ENCODE measurements around the gene RAP1B. TPM values are rescaled to one million over a fixed set of nuclear protein-coding genes. Genes with fewer than 3 reads are reported as not detected.

RAP1B gene
- total RNA-seq, 2 donors from 2014 or later: 100 to 102 TPM

GRCh38 chr12:68579254-68579653 lies 31.4 kb upstream of the RAP1B start:
- H3K9me3 Mint-ChIP-seq: no peaks in the 10 kb centered on the region

GRCh38 chr12:68580911-68581310 lies 29.8 kb upstream of the RAP1B start:
- no peaks in the 10 kb centered on the region for H3K9me3 Mint-ChIP-seq
- H3K4me1 ChIP-seq (ENCODE audit: control insufficient read depth, insufficient read depth, low read length): no peaks in the 10 kb centered on the region
- H3K27ac Mint-ChIP-seq: no peak overlapping the region
- H3K4me1 Mint-ChIP-seq: peaks cover 4% of the 10 kb centered on the region
- H3K27me3 Mint-ChIP-seq (ENCODE audit: insufficient read depth): no peaks in the 10 kb centered on the region
- H3K9ac ChIP-seq (ENCODE audit: extremely low read depth, low read length, poor library complexity, severe bottlenecking): no peak overlapping the region
- no peak overlapping the region for H3K4me3 ChIP-seq (ENCODE audit: low read length)
- H3K36me3 Mint-ChIP-seq (ENCODE audit: low read depth): no peaks in the 10 kb centered on the region
- H3K9me3 ChIP-seq (ENCODE audit: control insufficient read depth, low read length): no peaks in the 10 kb centered on the region
- no peak overlapping the region for H3K4me3 Mint-ChIP-seq
- no CpG with 5 or more reads among the region's 1 CpG for WGBS, 2 experiments (ENCODE audit: insufficient coverage in 1 of 2, insufficient read length in 1 of 2)
- TF ChIP-seq, protein P1, sequence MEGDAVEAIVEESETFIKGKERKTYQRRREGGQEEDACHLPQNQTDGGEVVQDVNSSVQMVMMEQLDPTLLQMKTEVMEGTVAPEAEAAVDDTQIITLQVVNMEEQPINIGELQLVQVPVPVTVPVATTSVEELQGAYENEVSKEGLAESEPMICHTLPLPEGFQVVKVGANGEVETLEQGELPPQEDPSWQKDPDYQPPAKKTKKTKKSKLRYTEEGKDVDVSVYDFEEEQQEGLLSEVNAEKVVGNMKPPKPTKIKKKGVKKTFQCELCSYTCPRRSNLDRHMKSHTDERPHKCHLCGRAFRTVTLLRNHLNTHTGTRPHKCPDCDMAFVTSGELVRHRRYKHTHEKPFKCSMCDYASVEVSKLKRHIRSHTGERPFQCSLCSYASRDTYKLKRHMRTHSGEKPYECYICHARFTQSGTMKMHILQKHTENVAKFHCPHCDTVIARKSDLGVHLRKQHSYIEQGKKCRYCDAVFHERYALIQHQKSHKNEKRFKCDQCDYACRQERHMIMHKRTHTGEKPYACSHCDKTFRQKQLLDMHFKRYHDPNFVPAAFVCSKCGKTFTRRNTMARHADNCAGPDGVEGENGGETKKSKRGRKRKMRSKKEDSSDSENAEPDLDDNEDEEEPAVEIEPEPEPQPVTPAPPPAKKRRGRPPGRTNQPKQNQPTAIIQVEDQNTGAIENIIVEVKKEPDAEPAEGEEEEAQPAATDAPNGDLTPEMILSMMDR (conservative IDR thresholded peaks at IDR 0.05): no peak
- no peak for DNase-seq
- H3K36me3 ChIP-seq (ENCODE audit: control insufficient read depth, insufficient read depth, low read length): no peaks in the 10 kb centered on the region
- H3K27ac ChIP-seq (ENCODE audit: low read depth, low read length): no peak overlapping the region
- no peaks in the 10 kb centered on the region for H3K27me3 ChIP-seq (ENCODE audit: control insufficient read depth, insufficient read depth, low read length, poor library complexity, severe bottlenecking)

More at GRCh38 chr12:68579254-68579653, 31.4 kb upstream of the RAP1B start:
- no peaks in the 10 kb centered on the region for H3K4me1 ChIP-seq (ENCODE audit: control insufficient read depth, insufficient read depth, low read length)
- H3K36me3 Mint-ChIP-seq (ENCODE audit: low read depth): no peaks in the 10 kb centered on the region
- no peak overlapping the region for H3K27ac Mint-ChIP-seq
- H3K27ac ChIP-seq (ENCODE audit: low read depth, low read length): no peak overlapping the region
- no peaks in the 10 kb centered on the region for H3K9me3 ChIP-seq (ENCODE audit: control insufficient read depth, low read length)
- DNase-seq: no peak
- H3K27me3 Mint-ChIP-seq (ENCODE audit: insufficient read depth): no peaks in the 10 kb centered on the region
- H3K36me3 ChIP-seq (ENCODE audit: control insufficient read depth, insufficient read depth, low read length): no peaks in the 10 kb centered on the region
- H3K4me3 ChIP-seq (ENCODE audit: low read length): no peak overlapping the region
- no peaks in the 10 kb centered on the region for H3K4me1 Mint-ChIP-seq
- WGBS, 2 experiments (ENCODE audit: insufficient coverage in 1 of 2, insufficient read length in 1 of 2): 93 to 100% methylated on average over 4 to 5 of the region's 5 CpGs
- no peaks in the 10 kb centered on the region for H3K27me3 ChIP-seq (ENCODE audit: control insufficient read depth, insufficient read depth, low read length, poor library complexity, severe bottlenecking)
- no peak overlapping the region for H3K4me3 Mint-ChIP-seq
- no peak overlapping the region for H3K9ac ChIP-seq (ENCODE audit: extremely low read depth, low read length, poor library complexity, severe bottlenecking)
- TF ChIP-seq, protein P1 (conservative IDR thresholded peaks at IDR 0.05): no peak

DNA sequence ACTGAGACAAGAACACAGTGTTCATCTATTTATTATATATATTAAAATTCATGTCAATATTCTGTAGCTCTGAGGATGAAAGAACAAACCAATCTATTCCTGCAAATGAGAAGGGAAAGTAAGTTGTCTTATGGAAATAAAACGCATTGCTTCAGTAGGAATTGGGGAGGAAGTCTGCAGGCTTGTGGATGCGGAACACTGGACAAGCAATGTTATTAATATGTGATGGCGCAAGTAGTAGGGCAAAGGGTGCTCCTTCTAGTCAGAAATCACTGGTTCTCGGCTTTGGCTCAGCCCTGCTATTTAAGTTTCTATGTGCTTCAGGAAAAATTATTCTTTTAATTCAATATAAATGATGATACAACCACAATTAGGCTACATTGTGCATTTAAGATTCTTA lies 28.8 kb upstream of the RAP1B start:
- Histone ChIP-seq H3K4me1 (ENCODE audit: control insufficient read depth, insufficient read depth, low read length) (no peaks in the 10 kb centered on the region), H3K27ac (ENCODE audit: low read depth, low read length) (no peak overlapping the region), H3K36me3 (ENCODE audit: control insufficient read depth, insufficient read depth, low read length) (no peaks in the 10 kb centered on the region), H3K4me3 (ENCODE audit: low read length) (no peak overlapping the region), H3K9ac (ENCODE audit: extremely low read depth, low read length, poor library complexity, severe bottlenecking) (no peak overlapping the region), H3K9me3 (ENCODE audit: control insufficient read depth, low read length) (no peaks in the 10 kb centered on the region), H3K27me3 (ENCODE audit: control insufficient read depth, insufficient read depth, low read length, poor library complexity, severe bottlenecking) (no peaks in the 10 kb centered on the region)
- peaks cover 4% of the 10 kb centered on the region for H3K4me1 Mint-ChIP-seq
- H3K9me3 Mint-ChIP-seq: no peaks in the 10 kb centered on the region
- no peak overlapping the region for H3K4me3 Mint-ChIP-seq
- 90 to 93% methylated on average over 3 to 4 of the region's 4 CpGs for WGBS, 2 experiments (ENCODE audit: insufficient coverage in 1 of 2, insufficient read length in 1 of 2)
- no peaks in the 10 kb centered on the region for H3K36me3 Mint-ChIP-seq (ENCODE audit: low read depth)
- TF ChIP-seq, protein P1 (conservative IDR thresholded peaks at IDR 0.05): no peak
- H3K27ac Mint-ChIP-seq: no peak overlapping the region
- no peak for DNase-seq
- no peaks in the 10 kb centered on the region for H3K27me3 Mint-ChIP-seq (ENCODE audit: insufficient read depth)
